Activated B cell treated with CpG ODN at 0.5 μM for 24 hours (primary cell): ENCODE results near the gene CAV3. TPM values are rescaled to one million over a fixed set of nuclear protein-coding genes. Genes with fewer than 3 reads are reported as not detected.

Experiments used
- ATAC-seq: fragments of 200-7000 bp; cut with Tn5 transposase; one replicate; pipeline ENCODE4 v1.10.0; 2021; ENCODE audit warnings: low read depth, mild to moderate bottlenecking, moderate library complexity
- CTCF ChIA-PET: fragments of 350-600 bp; sonication (Branson Sonifier 250); formaldehyde crosslinking; loops from one replicate; lab custom pipeline; 2021; ENCODE audit warnings: antibody characterized with exemption; lab: Charles Lee
- POLR2A ChIA-PET: fragments of 350-600 bp; sonication (Branson Sonifier 250); formaldehyde crosslinking; loops from one replicate; lab custom pipeline; 2021; ENCODE audit warnings: antibody characterized with exemption; lab: Charles Lee
- DNase-seq: peaks from one replicate; pipeline ENCODE4 v3.0.0; 2022
- H3K27ac Mint-ChIP-seq: one replicate; pipeline ENCODE4 v1.8.0; 2020; ENCODE audit warnings: mixed read lengths
- H3K27me3 Mint-ChIP-seq: one replicate; pipeline ENCODE4 v1.8.0; 2021; ENCODE audit warnings: mixed read lengths
- H3K36me3 Mint-ChIP-seq: one replicate; pipeline ENCODE4 v1.8.0; 2021; ENCODE audit warnings: low read depth, mixed read lengths
- H3K4me1 Mint-ChIP-seq: one replicate; pipeline ENCODE4 v1.8.0; 2021; ENCODE audit warnings: mixed read lengths
- H3K4me3 Mint-ChIP-seq: one replicate; pipeline ENCODE4 v1.8.0; 2020; ENCODE audit warnings: mild to moderate bottlenecking, mixed read lengths
- H3K9me3 Mint-ChIP-seq: one replicate; pipeline ENCODE4 v1.8.0; 2020; ENCODE audit warnings: mixed read lengths
- intact Hi-C: fragments of 100-400 bp; cut with micrococcal nuclease; formaldehyde crosslinking; loops from one replicate; pipeline ENCODE4 v1.15.1; 2024
- total RNA-seq: library from RNA; stranded (reverse); gene quantifications from 2 replicates; pipeline ENCODE4 v1.2.3, GENCODE V29; 2022
- TF ChIP-seq, protein P1 (sequence below): fragments of 200-600 bp; IDR thresholded peaks from one replicate; pipeline ENCODE4 v1.8.0; 2022; ENCODE audit warnings: antibody characterized with exemption, mild to moderate bottlenecking

CAV3 gene
- total RNA-seq, 1 donor from 2014 or later, result not detected

DNA sequence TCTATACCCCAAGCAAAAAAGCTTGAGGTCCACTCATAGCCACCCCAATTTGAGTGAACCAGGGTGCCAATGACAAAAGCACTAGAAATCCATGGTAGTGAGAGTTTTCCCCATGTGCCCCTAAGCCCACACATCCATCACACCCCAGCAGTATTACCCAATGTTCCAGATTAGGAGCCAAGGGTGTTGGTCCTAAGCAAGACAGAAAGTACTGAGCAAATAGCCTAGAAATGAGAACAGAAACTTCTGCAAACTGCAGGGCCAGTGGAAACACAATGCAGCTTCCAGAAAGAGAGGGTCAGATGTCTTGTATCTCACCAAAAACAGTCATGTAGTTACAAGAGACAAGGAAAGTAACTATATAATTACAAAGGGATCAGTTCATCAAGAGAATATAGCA lies 46.7 kb downstream of the CAV3 start:
- H3K27ac Mint-ChIP-seq, result no peak overlapping the region
- ATAC-seq (no peak), DNase-seq (no peak)
- CTCF ChIA-PET, result no interaction called here
- H3K9me3 Mint-ChIP-seq, result no peaks in the 10 kb centered on the region
- TF ChIP-seq, protein P1, sequence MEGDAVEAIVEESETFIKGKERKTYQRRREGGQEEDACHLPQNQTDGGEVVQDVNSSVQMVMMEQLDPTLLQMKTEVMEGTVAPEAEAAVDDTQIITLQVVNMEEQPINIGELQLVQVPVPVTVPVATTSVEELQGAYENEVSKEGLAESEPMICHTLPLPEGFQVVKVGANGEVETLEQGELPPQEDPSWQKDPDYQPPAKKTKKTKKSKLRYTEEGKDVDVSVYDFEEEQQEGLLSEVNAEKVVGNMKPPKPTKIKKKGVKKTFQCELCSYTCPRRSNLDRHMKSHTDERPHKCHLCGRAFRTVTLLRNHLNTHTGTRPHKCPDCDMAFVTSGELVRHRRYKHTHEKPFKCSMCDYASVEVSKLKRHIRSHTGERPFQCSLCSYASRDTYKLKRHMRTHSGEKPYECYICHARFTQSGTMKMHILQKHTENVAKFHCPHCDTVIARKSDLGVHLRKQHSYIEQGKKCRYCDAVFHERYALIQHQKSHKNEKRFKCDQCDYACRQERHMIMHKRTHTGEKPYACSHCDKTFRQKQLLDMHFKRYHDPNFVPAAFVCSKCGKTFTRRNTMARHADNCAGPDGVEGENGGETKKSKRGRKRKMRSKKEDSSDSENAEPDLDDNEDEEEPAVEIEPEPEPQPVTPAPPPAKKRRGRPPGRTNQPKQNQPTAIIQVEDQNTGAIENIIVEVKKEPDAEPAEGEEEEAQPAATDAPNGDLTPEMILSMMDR, result no peak
- intact Hi-C loops, result no loop called here
- no peak overlapping the region for H3K4me3 Mint-ChIP-seq
- no peaks in the 10 kb centered on the region for H3K4me1 Mint-ChIP-seq
- H3K27me3 Mint-ChIP-seq, result peaks cover 14% of the 10 kb centered on the region
- POLR2A ChIA-PET, result no interaction called here
- no peaks in the 10 kb centered on the region for H3K36me3 Mint-ChIP-seq

DNA sequence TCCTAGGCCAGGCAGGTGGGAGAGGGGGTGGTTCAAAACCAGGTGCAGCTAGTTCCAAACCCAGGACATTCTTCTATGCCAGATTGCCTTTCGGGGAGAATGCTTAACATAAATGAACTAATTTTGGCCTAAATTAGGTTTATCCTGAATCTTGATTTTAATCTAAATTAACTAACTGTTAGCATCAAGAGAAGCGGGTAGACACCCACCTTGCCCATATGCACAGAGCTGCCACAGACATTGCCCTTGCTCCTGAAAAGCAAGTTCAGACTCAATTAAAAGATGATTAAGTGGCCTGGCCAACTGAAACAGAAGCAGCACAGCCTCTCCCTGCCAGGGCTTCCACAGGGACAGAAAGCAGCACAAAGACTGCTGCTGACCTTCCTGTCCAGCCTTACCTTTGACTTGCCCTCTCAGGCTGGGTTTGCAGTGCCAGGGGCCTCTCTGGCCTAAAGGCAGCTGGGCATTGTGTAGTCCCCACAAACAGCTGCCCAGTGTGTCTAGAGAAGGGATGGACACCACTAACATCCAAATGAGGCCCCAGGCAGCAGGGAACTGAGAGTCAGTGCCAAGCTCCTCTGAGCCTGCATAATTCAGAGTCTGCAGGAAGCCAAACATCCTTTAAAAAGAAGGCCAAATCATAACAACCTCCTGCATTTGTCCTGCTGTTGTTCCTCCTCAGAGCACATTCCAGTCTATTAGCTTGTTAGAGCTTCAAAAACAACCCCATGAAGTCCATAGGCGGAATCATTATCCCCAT lies 51.3 kb downstream of the CAV3 start:
- Mint-ChIP-seq H3K27ac (no peak overlapping the region), H3K4me3 (no peak overlapping the region), H3K36me3 (no peaks in the 10 kb centered on the region), H3K9me3 (peaks cover 8% of the 10 kb centered on the region), H3K27me3 (no peaks in the 10 kb centered on the region), H3K4me1 (no peaks in the 10 kb centered on the region)
- TF ChIP-seq, protein P1, result no peak
- intact Hi-C loops, result no loop called here
- POLR2A ChIA-PET, result no interaction called here
- no peak for DNase-seq
- ATAC-seq, result no peak
- CTCF ChIA-PET, result no interaction called here

DNA sequence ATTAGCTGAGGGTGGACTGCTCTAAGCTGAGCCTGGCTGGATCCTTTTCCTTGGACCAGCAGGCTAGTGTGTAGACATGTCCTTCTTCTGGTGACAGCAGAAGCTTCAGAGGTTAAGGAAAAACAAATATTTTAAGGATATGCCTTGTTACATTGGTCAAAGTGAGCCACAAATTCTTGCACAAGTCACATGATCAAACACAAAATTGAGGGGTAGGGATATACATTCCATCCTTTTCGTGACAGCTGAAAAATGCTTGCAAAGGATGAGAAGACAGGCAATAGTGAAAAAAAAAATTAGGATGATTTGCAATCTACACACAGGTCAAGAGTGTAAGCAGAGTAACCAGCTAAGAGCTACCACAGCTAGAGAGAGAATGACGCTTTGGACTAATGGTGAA lies 56.9 kb downstream of the CAV3 start:
- CTCF ChIA-PET, result no interaction called here
- DNase-seq (no peak), ATAC-seq (no peak)
- TF ChIP-seq, protein P1, result no peak
- no peak overlapping the region for H3K27ac Mint-ChIP-seq
- peaks cover 8% of the 10 kb centered on the region for H3K9me3 Mint-ChIP-seq
- intact Hi-C loops, result no loop called here
- no peak overlapping the region for H3K4me3 Mint-ChIP-seq
- POLR2A ChIA-PET, result no interaction called here
- no peaks in the 10 kb centered on the region for H3K4me1 Mint-ChIP-seq
- no peaks in the 10 kb centered on the region for H3K27me3 Mint-ChIP-seq
- no peaks in the 10 kb centered on the region for H3K36me3 Mint-ChIP-seq

DNA sequence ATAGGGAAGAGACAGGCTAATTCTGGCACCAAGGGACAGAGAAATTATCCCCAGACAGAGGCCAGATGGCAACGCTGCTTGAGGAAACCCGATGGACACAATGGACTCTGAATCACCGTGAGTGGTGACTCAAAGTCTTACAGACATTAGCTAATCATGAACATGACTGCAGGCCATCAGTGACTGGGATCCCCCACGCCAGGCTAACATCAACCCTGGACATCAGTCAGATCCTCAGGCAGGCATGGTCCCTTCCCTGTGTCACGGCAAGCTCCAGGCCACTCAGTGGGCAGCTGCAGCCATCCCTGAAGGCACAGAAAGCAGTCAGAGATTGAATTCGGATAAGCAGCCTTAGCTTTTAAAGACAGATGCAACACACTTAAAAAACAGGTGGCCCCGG lies 59.6 kb downstream of the CAV3 start:
- no peak for DNase-seq
- ChIA-PET POLR2A (no interaction called here), CTCF (no interaction called here)
- intact Hi-C loops, result no loop called here
- ATAC-seq, result no peak
- TF ChIP-seq, protein P1, result no peak
- H3K27me3 Mint-ChIP-seq, result no peaks in the 10 kb centered on the region
- peaks cover 6% of the 10 kb centered on the region for H3K9me3 Mint-ChIP-seq
- H3K4me1 Mint-ChIP-seq, result no peaks in the 10 kb centered on the region
- H3K4me3 Mint-ChIP-seq, result no peak overlapping the region
- H3K27ac Mint-ChIP-seq, result no peak overlapping the region
- no peaks in the 10 kb centered on the region for H3K36me3 Mint-ChIP-seq

DNA sequence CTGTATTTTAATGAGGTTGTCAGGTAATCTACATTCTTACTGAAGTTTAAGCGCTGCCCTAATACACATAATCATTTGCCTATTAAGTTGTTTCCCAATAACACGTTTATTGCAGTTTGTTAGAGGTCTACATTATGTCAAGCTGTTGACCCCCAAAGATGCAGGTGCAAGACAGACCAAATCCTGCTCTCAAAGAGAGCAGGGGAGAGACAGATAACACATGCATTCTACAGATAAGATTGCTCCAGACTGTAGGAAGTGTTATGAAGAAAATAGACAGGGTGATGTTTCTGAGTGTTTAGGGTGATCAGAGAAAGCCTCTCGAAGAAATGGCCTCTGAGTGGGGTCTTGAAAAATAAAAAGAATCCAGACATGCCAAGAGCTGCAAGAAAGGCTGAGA lies 60.6 kb downstream of the CAV3 start:
- no peak for DNase-seq
- H3K9me3 Mint-ChIP-seq, result peaks cover 3% of the 10 kb centered on the region
- H3K27ac Mint-ChIP-seq, result no peak overlapping the region
- ChIA-PET CTCF (no interaction called here), POLR2A (no interaction called here)
- intact Hi-C loops, result no loop called here
- H3K36me3 Mint-ChIP-seq, result no peaks in the 10 kb centered on the region
- no peaks in the 10 kb centered on the region for H3K27me3 Mint-ChIP-seq
- no peaks in the 10 kb centered on the region for H3K4me1 Mint-ChIP-seq
- TF ChIP-seq, protein P1, result no peak
- no peak overlapping the region for H3K4me3 Mint-ChIP-seq
- no peak for ATAC-seq

Other genes with a start within 250 kb of the CAV3 start
- gene LMCD1, start 232.0 kb upstream of the CAV3 start, total RNA-seq, result 5.4 and 6.0 TPM in 2 replicates
- 0.39 TPM in 1 of 2 replicates, not detected in the other for gene SSUH2, start 89.0 kb upstream of the CAV3 start, total RNA-seq
- 2.0 and 2.5 TPM in 2 replicates for gene OXTR, start 35.8 kb downstream of the CAV3 start, total RNA-seq
- 16.6 and 21.6 TPM in 2 replicates for gene RAD18, start 229.7 kb downstream of the CAV3 start, total RNA-seq